Measurements from ENCODE around the gene RTN4. TPM values are rescaled to one million over a fixed set of nuclear protein-coding genes. Genes with fewer than 3 reads are reported as not detected.

RTN4 gene
- polyA plus RNA-seq, 1 donor (not counting 4 experiments of a cell fraction or from before 2014, with no cell fraction given), result 406 TPM

GRCh38 chr2:54955358-54956110 is 94.7 kb downstream of the RTN4 start:
- TF ChIP-seq EZH2 (IDR thresholded peaks at IDR 0.05; ENCODE audit: low read length), result no peak
- no peak for TF ChIP-seq CTCF (optimal IDR thresholded peaks at IDR 0.05 in 1 of 3, IDR thresholded peaks at IDR 0.05 in 1 of 3, conservative IDR thresholded peaks at IDR 0.05 in 1 of 3; ENCODE audit: extremely low read depth in 1 of 3, insufficient read depth in 2 of 3, low read length in 3 of 3)
- H3K4me3 ChIP-seq (ENCODE audit: control insufficient read depth in 2 of 3, extremely low read depth in 1 of 3, insufficient read depth in 2 of 3, low read depth in 1 of 3, low read length in 3 of 3), result no peak overlapping the region
- dilution Hi-C loops (cut with MboI; ENCODE audit: extremely low pct_ligation_motif_present, low sequenced_read_pairs), result no loop called here
- no peak overlapping the region for H2AFZ ChIP-seq (ENCODE audit: control insufficient read depth, low read length)
- no peak overlapping the region for H3K27ac ChIP-seq (ENCODE audit: control insufficient read depth, insufficient read depth, low read length)
- no peaks in the 10 kb centered on the region for H3K9me3 ChIP-seq (ENCODE audit: control insufficient read depth, low read depth, low read length)
- H3K9ac ChIP-seq (ENCODE audit: control insufficient read depth, extremely low read depth, insufficient read depth, low read length), result no peak overlapping the region
- no peaks in the 10 kb centered on the region for H3K4me1 ChIP-seq (ENCODE audit: control insufficient read depth, extremely low read depth, insufficient read depth, low read length)
- no peak for DNase-seq (ENCODE audit: low read depth, low spot score)
- no peaks in the 10 kb centered on the region for H3K9me1 ChIP-seq (ENCODE audit: control insufficient read depth, extremely low read depth, insufficient read depth, low read length)
- H3K36me3 ChIP-seq (ENCODE audit: control insufficient read depth in 2 of 2, extremely low read depth in 1 of 2, insufficient read depth in 2 of 2, low read length in 2 of 2), result no peaks in the 10 kb centered on the region
- H3K79me2 ChIP-seq (ENCODE audit: control insufficient read depth, insufficient read depth, low read length), result no peaks in the 10 kb centered on the region
- no peak overlapping the region for H3K4me2 ChIP-seq (ENCODE audit: control insufficient read depth, extremely low read depth, insufficient read depth, low read depth, low read length)
- no peak for FAIRE-seq
- H4K20me1 ChIP-seq (ENCODE audit: control insufficient read depth, extremely low read depth, insufficient read depth, low read length), result no peaks in the 10 kb centered on the region
- no peaks in the 10 kb centered on the region for H3K27me3 ChIP-seq (ENCODE audit: control insufficient read depth, extremely low read depth, insufficient read depth, low read length)

DNA sequence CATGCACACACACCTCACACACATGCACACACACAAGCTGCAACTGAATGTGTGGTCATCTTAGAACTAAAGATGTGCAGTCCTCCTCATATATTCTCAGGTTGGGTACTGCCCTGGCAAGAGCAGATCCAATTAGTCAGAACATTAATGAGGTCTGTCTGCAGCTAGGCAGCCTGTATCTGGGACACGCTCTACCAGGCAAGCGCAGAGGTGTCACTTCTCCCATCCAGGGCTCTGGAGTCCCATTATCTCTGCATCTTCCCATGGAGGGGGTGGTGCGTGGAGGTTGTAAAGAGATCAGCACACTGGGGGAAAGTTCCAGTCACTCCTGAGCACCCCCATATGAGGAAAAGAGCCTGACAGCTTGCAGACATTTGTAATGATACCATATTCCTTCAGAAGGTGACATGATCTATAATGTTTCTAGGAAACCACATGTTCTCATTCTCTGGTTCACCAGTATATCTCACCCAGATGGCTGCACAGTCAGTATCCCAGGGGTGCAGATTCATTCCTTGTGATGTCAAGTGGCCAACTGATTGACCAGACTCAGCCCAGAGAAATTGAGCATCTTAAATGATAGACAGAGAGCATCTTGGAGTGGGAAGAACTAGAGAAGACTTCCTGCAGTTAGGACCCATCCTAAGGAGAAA is 95.4 kb downstream of the RTN4 start:
- DNase-seq (ENCODE audit: low read depth, low spot score) (no peak), FAIRE-seq (no peak)
- Histone ChIP-seq H3K4me3 (ENCODE audit: control insufficient read depth in 2 of 3, extremely low read depth in 1 of 3, insufficient read depth in 2 of 3, low read depth in 1 of 3, low read length in 3 of 3) (no peak overlapping the region), H4K20me1 (ENCODE audit: control insufficient read depth, extremely low read depth, insufficient read depth, low read length) (no peaks in the 10 kb centered on the region), H2AFZ (ENCODE audit: control insufficient read depth, low read length) (no peak overlapping the region), H3K36me3 (ENCODE audit: control insufficient read depth in 2 of 2, extremely low read depth in 1 of 2, insufficient read depth in 2 of 2, low read length in 2 of 2) (no peaks in the 10 kb centered on the region), H3K9me3 (ENCODE audit: control insufficient read depth, low read depth, low read length) (no peaks in the 10 kb centered on the region), H3K4me2 (ENCODE audit: control insufficient read depth, extremely low read depth, insufficient read depth, low read depth, low read length) (no peak overlapping the region), H3K27ac (ENCODE audit: control insufficient read depth, insufficient read depth, low read length) (no peak overlapping the region), H3K9ac (ENCODE audit: control insufficient read depth, extremely low read depth, insufficient read depth, low read length) (no peak overlapping the region), H3K79me2 (ENCODE audit: control insufficient read depth, insufficient read depth, low read length) (no peaks in the 10 kb centered on the region), H3K4me1 (ENCODE audit: control insufficient read depth, extremely low read depth, insufficient read depth, low read length) (no peaks in the 10 kb centered on the region), H3K9me1 (ENCODE audit: control insufficient read depth, extremely low read depth, insufficient read depth, low read length) (no peaks in the 10 kb centered on the region), H3K27me3 (ENCODE audit: control insufficient read depth, extremely low read depth, insufficient read depth, low read length) (no peaks in the 10 kb centered on the region)
- TF ChIP-seq CTCF (optimal IDR thresholded peaks at IDR 0.05 in 1 of 3, IDR thresholded peaks at IDR 0.05 in 1 of 3, conservative IDR thresholded peaks at IDR 0.05 in 1 of 3; ENCODE audit: extremely low read depth in 1 of 3, insufficient read depth in 2 of 3, low read length in 3 of 3) (no peak), EZH2 (IDR thresholded peaks at IDR 0.05; ENCODE audit: low read length) (no peak)
- dilution Hi-C loops (cut with MboI; ENCODE audit: extremely low pct_ligation_motif_present, low sequenced_read_pairs), result no loop called here
